Measurements from ENCODE around the gene DOCK3.

The DOCK3 gene

DNA sequence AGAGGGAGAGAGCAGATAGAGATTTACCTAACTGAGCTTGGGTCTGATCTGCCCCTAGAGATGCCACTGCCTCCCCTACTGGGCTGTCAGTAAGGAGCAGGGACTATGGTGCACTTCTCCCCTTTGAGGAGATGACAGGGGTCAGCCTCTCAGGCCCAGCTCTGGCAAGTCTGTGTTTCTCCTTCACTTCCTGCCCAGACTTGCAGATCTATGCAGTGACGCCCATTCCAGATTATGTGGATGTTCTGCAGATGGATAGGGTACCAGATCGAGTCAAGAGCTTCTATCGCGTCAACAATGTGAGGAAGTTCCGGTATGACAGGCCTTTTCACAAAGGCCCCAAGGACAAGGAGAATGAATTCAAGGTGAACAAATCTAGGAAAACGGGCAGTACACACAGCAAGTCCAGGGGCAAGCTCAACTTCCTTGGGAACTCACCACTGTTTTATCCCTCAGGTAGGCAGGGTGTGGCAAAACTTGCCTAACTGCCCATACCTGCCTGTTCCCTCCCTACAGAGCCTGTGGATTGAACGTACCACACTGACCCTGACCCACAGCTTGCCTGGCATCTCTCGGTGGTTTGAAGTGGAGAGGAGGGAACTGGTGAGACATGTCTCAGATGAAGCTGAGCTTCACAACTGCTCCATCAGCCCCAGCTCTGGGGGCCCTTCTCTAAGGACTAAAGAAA is 681.3 kb downstream of the DOCK3 start:
- ATAC-seq, result no peak
- TF ChIP-seq, protein P1, sequence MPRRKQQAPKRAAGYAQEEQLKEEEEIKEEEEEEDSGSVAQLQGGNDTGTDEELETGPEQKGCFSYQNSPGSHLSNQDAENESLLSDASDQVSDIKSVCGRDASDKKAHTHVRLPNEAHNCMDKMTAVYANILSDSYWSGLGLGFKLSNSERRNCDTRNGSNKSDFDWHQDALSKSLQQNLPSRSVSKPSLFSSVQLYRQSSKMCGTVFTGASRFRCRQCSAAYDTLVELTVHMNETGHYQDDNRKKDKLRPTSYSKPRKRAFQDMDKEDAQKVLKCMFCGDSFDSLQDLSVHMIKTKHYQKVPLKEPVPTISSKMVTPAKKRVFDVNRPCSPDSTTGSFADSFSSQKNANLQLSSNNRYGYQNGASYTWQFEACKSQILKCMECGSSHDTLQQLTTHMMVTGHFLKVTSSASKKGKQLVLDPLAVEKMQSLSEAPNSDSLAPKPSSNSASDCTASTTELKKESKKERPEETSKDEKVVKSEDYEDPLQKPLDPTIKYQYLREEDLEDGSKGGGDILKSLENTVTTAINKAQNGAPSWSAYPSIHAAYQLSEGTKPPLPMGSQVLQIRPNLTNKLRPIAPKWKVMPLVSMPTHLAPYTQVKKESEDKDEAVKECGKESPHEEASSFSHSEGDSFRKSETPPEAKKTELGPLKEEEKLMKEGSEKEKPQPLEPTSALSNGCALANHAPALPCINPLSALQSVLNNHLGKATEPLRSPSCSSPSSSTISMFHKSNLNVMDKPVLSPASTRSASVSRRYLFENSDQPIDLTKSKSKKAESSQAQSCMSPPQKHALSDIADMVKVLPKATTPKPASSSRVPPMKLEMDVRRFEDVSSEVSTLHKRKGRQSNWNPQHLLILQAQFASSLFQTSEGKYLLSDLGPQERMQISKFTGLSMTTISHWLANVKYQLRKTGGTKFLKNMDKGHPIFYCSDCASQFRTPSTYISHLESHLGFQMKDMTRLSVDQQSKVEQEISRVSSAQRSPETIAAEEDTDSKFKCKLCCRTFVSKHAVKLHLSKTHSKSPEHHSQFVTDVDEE (CRISPR knock-in tag; IDR thresholded peaks at IDR 0.05), result no peak
- TF ChIP-seq BACH2 (CRISPR knock-in tag; IDR thresholded peaks at IDR 0.05; ENCODE audit: borderline replicate concordance) (no peak), ISL1 (CRISPR knock-in tag; IDR thresholded peaks at IDR 0.05) (no peak), SNAI2 (CRISPR knock-in tag; IDR thresholded peaks at IDR 0.05) (no peak), ZNF565 (CRISPR knock-in tag; conservative IDR thresholded peaks at IDR 0.05; ENCODE audit: low read depth) (no peak), ZNF8 (CRISPR knock-in tag; IDR thresholded peaks at IDR 0.05) (no peak), TCF4 (CRISPR knock-in tag; IDR thresholded peaks at IDR 0.05; ENCODE audit: borderline replicate concordance) (no peak)
- TF ChIP-seq, protein P2, sequence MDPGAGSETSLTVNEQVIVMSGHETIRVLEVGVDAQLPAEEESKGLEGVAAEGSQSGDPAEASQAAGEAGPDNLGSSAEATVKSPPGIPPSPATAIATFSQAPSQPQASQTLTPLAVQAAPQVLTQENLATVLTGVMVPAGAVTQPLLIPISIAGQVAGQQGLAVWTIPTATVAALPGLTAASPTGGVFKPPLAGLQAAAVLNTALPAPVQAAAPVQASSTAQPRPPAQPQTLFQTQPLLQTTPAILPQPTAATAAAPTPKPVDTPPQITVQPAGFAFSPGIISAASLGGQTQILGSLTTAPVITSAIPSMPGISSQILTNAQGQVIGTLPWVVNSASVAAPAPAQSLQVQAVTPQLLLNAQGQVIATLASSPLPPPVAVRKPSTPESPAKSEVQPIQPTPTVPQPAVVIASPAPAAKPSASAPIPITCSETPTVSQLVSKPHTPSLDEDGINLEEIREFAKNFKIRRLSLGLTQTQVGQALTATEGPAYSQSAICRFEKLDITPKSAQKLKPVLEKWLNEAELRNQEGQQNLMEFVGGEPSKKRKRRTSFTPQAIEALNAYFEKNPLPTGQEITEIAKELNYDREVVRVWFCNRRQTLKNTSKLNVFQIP (CRISPR knock-in tag; IDR thresholded peaks at IDR 0.05; ENCODE audit: borderline replicate concordance, low read depth), result no peak
- TF ChIP-seq, protein P3, sequence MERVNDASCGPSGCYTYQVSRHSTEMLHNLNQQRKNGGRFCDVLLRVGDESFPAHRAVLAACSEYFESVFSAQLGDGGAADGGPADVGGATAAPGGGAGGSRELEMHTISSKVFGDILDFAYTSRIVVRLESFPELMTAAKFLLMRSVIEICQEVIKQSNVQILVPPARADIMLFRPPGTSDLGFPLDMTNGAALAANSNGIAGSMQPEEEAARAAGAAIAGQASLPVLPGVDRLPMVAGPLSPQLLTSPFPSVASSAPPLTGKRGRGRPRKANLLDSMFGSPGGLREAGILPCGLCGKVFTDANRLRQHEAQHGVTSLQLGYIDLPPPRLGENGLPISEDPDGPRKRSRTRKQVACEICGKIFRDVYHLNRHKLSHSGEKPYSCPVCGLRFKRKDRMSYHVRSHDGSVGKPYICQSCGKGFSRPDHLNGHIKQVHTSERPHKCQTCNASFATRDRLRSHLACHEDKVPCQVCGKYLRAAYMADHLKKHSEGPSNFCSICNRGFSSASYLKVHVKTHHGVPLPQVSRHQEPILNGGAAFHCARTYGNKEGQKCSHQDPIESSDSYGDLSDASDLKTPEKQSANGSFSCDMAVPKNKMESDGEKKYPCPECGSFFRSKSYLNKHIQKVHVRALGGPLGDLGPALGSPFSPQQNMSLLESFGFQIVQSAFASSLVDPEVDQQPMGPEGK (CRISPR knock-in tag; IDR thresholded peaks at IDR 0.05; ENCODE audit: borderline replicate concordance), result no peak
- TF ChIP-seq, protein P4, sequence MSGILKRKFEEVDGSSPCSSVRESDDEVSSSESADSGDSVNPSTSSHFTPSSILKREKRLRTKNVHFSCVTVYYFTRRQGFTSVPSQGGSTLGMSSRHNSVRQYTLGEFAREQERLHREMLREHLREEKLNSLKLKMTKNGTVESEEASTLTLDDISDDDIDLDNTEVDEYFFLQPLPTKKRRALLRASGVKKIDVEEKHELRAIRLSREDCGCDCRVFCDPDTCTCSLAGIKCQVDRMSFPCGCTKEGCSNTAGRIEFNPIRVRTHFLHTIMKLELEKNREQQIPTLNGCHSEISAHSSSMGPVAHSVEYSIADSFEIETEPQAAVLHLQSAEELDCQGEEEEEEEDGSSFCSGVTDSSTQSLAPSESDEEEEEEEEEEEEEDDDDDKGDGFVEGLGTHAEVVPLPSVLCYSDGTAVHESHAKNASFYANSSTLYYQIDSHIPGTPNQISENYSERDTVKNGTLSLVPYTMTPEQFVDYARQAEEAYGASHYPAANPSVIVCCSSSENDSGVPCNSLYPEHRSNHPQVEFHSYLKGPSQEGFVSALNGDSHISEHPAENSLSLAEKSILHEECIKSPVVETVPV (CRISPR knock-in tag; IDR thresholded peaks at IDR 0.05), result no peak

DNA sequence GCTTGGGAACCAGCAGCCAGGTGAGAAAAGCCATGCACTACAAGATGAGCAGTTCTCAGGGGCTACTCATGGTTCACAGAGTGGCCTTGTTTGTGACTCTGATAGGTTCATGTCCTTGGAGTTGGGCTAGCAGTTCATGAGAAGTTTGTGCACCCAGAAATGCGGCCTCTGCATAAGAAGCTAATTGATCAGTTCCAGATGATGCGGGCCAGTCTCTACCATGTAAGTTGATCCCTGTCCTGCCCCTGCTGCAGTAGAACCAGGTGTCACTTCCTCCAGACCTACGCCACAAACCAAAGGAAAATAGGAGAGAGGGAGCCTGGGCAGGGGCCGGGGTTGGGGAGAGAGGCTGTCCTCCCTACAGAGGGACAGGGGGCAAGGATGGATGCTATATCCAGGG is 683.1 kb downstream of the DOCK3 start:
- no peak for TF ChIP-seq ESRRG (CRISPR knock-in tag; IDR thresholded peaks at IDR 0.05)
- no peak for TF ChIP-seq ZFP30 (CRISPR knock-in tag; IDR thresholded peaks at IDR 0.05)
- no peak for TF ChIP-seq ZFP3 (CRISPR knock-in tag; IDR thresholded peaks at IDR 0.05)
- TF ChIP-seq, protein P4 (CRISPR knock-in tag; IDR thresholded peaks at IDR 0.05), result no peak
- no peak for TF ChIP-seq ISL1 (CRISPR knock-in tag; IDR thresholded peaks at IDR 0.05)
- no peak for TF ChIP-seq PPARA (CRISPR knock-in tag; IDR thresholded peaks at IDR 0.05; ENCODE audit: borderline replicate concordance)
- no peak for TF ChIP-seq ZC3H10 (CRISPR knock-in tag; IDR thresholded peaks at IDR 0.05)
- ATAC-seq, result no peak; the same call in 2 of the 3 replicates

DNA sequence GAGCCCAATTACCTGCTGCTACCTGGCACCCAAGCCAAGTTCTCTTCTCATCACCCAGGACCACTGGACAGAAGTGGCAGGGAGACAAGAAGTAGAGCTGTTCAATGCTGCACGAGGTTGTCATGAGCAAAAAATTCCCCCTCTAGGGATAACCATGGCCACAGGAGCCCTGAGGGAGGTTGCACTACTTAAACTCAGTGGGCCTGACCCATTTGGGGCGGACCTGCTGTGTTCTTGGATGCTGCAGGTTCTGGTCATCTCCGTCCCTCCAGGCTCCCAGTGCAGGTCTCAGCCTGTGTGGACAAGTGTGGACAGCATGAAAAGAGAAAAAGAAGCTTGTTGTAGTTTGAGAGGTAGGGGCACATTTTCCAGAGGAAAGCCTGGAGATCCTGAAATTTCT is 684.3 kb downstream of the DOCK3 start:
- TF ChIP-seq ZC3H10 (CRISPR knock-in tag; IDR thresholded peaks at IDR 0.05) (no peak), RARB (CRISPR knock-in tag; IDR thresholded peaks at IDR 0.05) (no peak), ZNF70 (CRISPR knock-in tag; IDR thresholded peaks at IDR 0.05) (no peak), ESRRG (CRISPR knock-in tag; IDR thresholded peaks at IDR 0.05) (no peak), ZNF565 (CRISPR knock-in tag; conservative IDR thresholded peaks at IDR 0.05; ENCODE audit: low read depth) (no peak), OSR1 (CRISPR knock-in tag; IDR thresholded peaks at IDR 0.05) (no peak), ISL1 (CRISPR knock-in tag; IDR thresholded peaks at IDR 0.05) (no peak), SNAI2 (CRISPR knock-in tag; IDR thresholded peaks at IDR 0.05) (no peak), ARNTL (CRISPR knock-in tag; IDR thresholded peaks at IDR 0.05; ENCODE audit: borderline replicate concordance, low read depth) (no peak), BACH2 (CRISPR knock-in tag; IDR thresholded peaks at IDR 0.05; ENCODE audit: borderline replicate concordance) (no peak), ZFP3 (CRISPR knock-in tag; IDR thresholded peaks at IDR 0.05) (no peak)
- TF ChIP-seq, protein P2 (CRISPR knock-in tag; IDR thresholded peaks at IDR 0.05; ENCODE audit: borderline replicate concordance, low read depth), result no peak
- TF ChIP-seq, protein P3 (CRISPR knock-in tag; IDR thresholded peaks at IDR 0.05; ENCODE audit: borderline replicate concordance), result no peak
- TF ChIP-seq, protein P5, sequence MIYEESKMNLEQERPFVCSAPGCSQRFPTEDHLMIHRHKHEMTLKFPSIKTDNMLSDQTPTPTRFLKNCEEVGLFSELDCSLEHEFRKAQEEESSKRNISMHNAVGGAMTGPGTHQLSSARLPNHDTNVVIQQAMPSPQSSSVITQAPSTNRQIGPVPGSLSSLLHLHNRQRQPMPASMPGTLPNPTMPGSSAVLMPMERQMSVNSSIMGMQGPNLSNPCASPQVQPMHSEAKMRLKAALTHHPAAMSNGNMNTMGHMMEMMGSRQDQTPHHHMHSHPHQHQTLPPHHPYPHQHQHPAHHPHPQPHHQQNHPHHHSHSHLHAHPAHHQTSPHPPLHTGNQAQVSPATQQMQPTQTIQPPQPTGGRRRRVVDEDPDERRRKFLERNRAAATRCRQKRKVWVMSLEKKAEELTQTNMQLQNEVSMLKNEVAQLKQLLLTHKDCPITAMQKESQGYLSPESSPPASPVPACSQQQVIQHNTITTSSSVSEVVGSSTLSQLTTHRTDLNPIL (CRISPR knock-in tag; IDR thresholded peaks at IDR 0.05; ENCODE audit: low read depth), result no peak

More for the DNA sequence above, 684.3 kb downstream of the DOCK3 start:
- ATAC-seq, result no peak
